ENCODE results near the gene WIPI1.

WIPI1 gene

GRCh38 chr17:68396226-68397107 is 60.8 kb downstream of the WIPI1 start:
- Histone ChIP-seq H3K36me3 (ENCODE audit: insufficient read depth, low read length) (0 out of 2 replicates have a peak, but pooled peaks cover 6% of the 10 kb centered on the region), H3K9ac (ENCODE audit: low read length) (no peak overlapping the region), H3K9me2 (ENCODE audit: low read depth, low read length) (no peaks in the 10 kb centered on the region), H3K4me3 (ENCODE audit: low read depth, low read length, poor library complexity, severe bottlenecking) (no peak overlapping the region), H2AFZ (ENCODE audit: low read length) (no peak overlapping the region), H3K4me2 (ENCODE audit: low read length) (no peak overlapping the region), H4K20me1 (ENCODE audit: insufficient read depth, low read length) (no peaks in the 10 kb centered on the region), H3K27ac (ENCODE audit: low read depth, low read length, poor library complexity, severe bottlenecking) (no peak overlapping the region), H3K27me3 (ENCODE audit: insufficient read depth, low read length) (no peaks in the 10 kb centered on the region), H3K79me2 (ENCODE audit: insufficient read depth, low read length) (no peaks in the 10 kb centered on the region), H3F3A (ENCODE audit: insufficient read depth, low read length) (no peaks in the 10 kb centered on the region), H3K9me3 (ENCODE audit: low read length) (no peaks in the 10 kb centered on the region), H3K4me1 (ENCODE audit: insufficient read depth, low read length, severe bottlenecking) (peaks cover 32% of the 10 kb centered on the region)
- TF ChIP-seq EZH2 (IDR thresholded peaks at IDR 0.05; ENCODE audit: borderline replicate concordance, low read length), result no peak
- TF ChIP-seq CTCF (IDR thresholded peaks at IDR 0.05; ENCODE audit: low read length), result no peak

- Histone ChIP-seq H3K4me3 (ENCODE audit: low read depth, low read length, poor library complexity, severe bottlenecking) (no peak overlapping the region), H3K4me1 (ENCODE audit: insufficient read depth, low read length, severe bottlenecking) (peaks cover 15% of the 10 kb centered on the region), H3K9me2 (ENCODE audit: low read depth, low read length) (no peaks in the 10 kb centered on the region), H4K20me1 (ENCODE audit: insufficient read depth, low read length) (no peaks in the 10 kb centered on the region), H3K9me3 (ENCODE audit: low read length) (no peaks in the 10 kb centered on the region), H3K9ac (ENCODE audit: low read length) (no peak overlapping the region), H3K36me3 (ENCODE audit: insufficient read depth, low read length) (0 out of 2 replicates have a peak, but pooled peaks cover 6% of the 10 kb centered on the region), H3K27ac (ENCODE audit: low read depth, low read length, poor library complexity, severe bottlenecking) (no peak overlapping the region), H3K4me2 (ENCODE audit: low read length) (no peak overlapping the region), H2AFZ (ENCODE audit: low read length) (no peak overlapping the region), H3K79me2 (ENCODE audit: insufficient read depth, low read length) (no peaks in the 10 kb centered on the region), H3K27me3 (ENCODE audit: insufficient read depth, low read length) (no peaks in the 10 kb centered on the region), H3F3A (ENCODE audit: insufficient read depth, low read length) (no peaks in the 10 kb centered on the region)
- TF ChIP-seq EZH2 (IDR thresholded peaks at IDR 0.05; ENCODE audit: borderline replicate concordance, low read length) (no peak), CTCF (IDR thresholded peaks at IDR 0.05; ENCODE audit: low read length) (no peak)
These were observed 62.5 kb downstream of the WIPI1 start for GRCh38 chr17:68394608-68395331.

- Histone ChIP-seq H3F3A (ENCODE audit: insufficient read depth, low read length) (no peaks in the 10 kb centered on the region), H2AFZ (ENCODE audit: low read length) (no peak overlapping the region), H3K4me3 (ENCODE audit: low read depth, low read length, poor library complexity, severe bottlenecking) (no peak overlapping the region), H3K27ac (ENCODE audit: low read depth, low read length, poor library complexity, severe bottlenecking) (no peak overlapping the region), H3K9me3 (ENCODE audit: low read length) (no peaks in the 10 kb centered on the region), H3K4me1 (ENCODE audit: insufficient read depth, low read length, severe bottlenecking) (no peaks in the 10 kb centered on the region), H3K79me2 (ENCODE audit: insufficient read depth, low read length) (no peaks in the 10 kb centered on the region), H3K9me2 (ENCODE audit: low read depth, low read length) (no peaks in the 10 kb centered on the region), H3K27me3 (ENCODE audit: insufficient read depth, low read length) (no peaks in the 10 kb centered on the region), H3K4me2 (ENCODE audit: low read length) (no peak overlapping the region), H3K9ac (ENCODE audit: low read length) (no peak overlapping the region), H3K36me3 (ENCODE audit: insufficient read depth, low read length) (0 out of 2 replicates have a peak, but pooled peaks cover 6% of the 10 kb centered on the region), H4K20me1 (ENCODE audit: insufficient read depth, low read length) (no peaks in the 10 kb centered on the region)
- no peak for TF ChIP-seq CTCF (IDR thresholded peaks at IDR 0.05; ENCODE audit: low read length)
- TF ChIP-seq EZH2 (IDR thresholded peaks at IDR 0.05; ENCODE audit: borderline replicate concordance, low read length), result no peak
These were observed 65.6 kb downstream of the WIPI1 start for GRCh38 chr17:68391561-68392268.
